NCI-H2107 treated with DMSO at 0.1 percent for 48 hours (cell line): ENCODE results near the gene MESP2.

Source experiments
- DNase-seq: peaks from one replicate; lab custom pipeline; 2025; ENCODE audit not compliant: unreplicated experiment; lab: John Stamatoyannopoulos, UW

The MESP2 gene

DNA sequence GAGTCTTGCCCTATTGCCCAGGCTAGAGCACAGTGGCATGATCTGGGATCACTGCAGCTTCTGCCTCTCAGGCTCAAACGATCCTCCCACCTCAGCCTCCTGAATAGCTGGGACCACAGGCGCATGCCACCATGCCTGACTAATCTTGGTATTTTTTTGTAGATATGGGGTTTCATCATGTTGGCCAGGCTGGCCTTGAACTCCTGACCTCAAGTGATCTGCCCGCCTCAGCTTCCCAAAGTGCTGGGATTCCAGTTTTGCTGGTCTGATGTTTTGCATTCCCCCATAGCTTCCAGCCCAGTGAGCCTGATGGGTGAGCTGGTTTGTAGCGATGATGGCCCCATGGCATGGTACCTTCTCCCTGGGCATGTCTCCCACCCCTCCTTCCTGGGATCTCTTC lies 20.4 kb upstream of the MESP2 start:
- DNase-seq, result no peak

DNA sequence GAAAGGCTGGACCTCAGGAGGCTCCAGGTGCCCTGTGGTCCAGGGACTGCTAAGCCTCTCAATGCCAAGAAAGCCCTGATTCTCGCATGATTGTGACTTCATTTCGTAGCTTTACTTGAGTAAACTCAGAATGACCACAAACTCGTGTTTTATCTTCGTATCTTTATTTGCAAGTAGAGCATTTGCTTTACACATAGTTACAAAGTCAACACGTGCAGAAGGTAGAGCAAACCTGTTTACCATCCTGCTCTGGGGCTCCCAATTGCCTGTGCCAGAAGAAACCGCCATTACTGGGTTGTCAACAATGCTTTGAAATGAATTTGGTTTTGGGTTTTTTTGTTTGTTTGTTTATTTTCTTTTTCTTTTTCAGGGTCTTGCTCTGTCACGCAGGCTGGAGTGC lies 19.2 kb upstream of the MESP2 start:
- no peak for DNase-seq

DNA sequence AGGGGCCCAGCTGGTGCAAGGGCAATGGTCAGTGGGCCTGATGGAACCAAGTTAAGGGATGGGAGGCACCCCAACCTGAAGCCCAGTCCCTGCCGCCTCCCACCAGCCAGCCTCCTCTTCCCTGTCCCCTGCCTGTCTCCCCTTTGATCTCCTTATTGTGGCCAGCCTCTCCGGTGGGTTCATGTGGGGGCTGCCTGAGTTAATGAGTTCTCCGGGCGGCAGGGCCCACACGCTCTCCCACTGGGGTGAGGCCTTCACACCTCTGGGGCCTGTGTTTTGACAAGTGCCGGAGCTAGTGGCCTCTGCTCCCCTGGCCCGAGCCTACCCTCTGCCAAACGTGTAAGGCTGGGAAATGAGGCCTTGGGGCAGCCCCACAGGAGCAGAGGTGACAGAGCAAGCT lies 17.8 kb upstream of the MESP2 start:
- DNase-seq, result no peak

DNA sequence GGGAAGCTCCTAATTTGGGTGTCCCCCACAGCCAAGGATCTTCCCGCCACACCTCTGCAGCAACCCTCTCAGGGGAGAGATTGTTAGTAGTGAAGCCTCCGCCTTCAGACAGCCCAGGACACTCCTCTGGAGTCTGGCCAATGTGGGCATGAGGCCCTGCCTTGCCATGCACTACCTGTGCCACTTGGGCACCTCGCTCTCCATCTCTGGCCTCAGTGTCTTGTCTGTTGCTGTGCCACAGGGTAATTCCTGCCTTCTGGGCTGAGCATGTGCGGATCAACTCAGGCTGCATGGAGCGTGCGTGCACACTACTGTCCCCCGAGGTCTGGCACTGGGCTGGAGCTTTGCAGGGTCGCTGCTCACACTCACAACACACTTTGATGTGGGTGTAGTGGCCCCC lies 17.2 kb upstream of the MESP2 start:
- DNase-seq, result no peak

DNA sequence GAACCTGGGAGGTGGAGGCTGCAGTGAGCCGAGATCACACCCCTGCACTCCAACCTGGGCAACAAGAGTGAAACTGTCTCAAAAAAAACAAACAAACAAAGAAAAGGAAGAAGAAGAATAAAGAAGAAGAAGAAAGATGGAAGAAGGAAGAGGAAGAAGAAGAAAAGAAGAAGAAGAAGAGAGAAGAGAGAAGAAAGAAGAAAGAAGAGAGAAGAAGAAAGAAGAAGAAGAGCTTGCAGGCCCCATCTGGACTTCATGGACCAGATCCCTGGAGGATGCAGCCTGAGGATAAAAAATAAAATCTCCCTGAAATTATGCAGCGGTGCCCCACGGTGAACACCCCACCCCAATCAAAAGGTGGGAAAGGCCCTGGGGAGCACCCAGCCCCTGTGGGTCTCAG lies 16.3 kb upstream of the MESP2 start:
- DNase-seq, result no peak

DNA sequence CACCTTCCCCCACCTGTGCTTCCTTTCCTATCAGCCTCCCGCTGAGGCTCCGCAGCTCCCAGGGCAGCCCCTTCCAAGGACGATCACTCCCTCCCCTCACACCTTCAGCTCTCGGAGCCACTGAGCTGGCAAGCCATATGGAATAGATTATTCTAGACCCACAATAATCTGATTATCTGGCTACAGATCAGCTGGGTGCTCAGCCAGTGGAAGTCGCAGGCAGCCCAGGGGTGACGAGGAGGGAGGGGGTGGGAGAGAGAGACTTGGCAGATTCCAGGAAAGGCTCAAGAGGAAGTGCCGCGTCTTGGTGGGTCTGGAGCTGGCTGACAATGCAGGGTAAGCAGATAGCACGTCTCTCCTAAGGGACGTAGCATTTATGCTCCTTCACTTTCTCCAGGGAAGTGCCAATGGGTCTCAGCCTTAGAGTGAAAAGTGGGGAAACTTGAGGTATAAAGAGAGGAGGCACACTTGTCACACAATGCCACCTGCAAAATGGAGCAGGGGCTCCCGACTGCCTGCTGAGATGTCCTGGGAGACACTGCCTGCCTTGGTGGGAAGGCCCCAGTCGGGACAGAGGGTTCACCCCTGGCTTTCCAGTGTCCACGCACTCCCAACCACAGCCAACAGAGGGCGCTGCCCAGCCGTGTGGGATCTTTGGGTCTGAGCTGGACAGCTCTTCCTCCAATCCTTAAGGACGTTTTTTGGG lies 15.7 kb upstream of the MESP2 start:
- no peak for DNase-seq

DNA sequence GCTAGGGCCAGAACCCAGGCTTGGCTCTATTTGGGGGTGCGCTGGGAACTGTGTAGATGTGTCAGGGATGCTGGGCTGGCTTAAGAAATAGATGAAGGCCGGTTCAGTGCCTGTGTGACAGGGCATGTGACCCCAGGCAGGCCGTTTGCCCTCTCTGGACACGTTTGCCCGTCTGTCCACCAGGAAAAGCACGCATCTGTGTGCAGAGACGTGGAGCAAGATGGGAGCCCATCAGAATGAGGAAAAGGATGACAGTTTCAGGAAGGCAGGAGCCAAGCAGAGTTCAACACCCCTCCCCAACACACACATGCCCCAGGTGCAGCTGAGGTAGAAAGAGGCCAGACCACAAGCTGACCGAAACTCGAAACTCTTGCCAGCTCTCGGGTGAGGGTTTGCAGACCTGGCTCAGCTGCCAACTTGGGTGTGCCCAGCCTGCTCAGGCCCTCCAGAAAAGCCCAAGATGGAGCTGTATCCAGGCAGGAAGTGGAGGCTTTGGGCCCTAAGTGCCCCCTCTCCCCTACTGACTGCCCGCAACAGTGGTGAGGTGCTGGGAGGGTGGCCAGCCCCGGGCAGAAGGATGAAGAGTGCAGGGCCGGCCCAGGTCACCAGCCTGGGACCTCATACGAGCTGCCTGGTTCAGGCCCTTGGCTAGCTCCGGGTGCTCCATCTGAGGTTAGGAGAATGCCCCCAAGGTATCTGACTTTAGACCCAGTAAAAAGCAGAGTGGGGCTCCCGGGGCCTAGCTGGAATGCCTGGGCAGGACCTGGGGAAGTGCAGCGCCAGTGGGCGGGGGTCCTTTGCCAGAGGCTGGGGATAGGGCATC lies 14.9 kb upstream of the MESP2 start:
- no peak for DNase-seq

DNA sequence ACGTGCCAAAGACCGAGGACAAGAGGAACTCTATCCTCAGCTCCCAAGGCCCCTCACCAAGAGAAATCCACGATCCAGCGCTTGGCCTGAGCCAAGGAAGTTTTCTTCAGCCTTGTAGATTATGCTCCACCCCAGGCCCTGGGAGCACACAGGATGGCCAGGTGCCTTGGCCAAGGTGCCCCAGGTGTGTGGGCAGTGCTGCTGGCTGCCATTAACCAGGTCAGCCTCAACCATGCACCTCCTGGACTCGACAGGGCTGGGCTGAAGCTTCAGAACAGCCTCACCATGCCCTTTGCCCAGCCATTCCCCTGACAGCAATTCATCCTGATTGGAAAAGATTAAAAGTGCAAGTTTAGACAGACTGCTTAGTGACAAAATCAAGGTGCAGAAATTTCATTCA lies 14.2 kb upstream of the MESP2 start:
- no peak for DNase-seq

DNA sequence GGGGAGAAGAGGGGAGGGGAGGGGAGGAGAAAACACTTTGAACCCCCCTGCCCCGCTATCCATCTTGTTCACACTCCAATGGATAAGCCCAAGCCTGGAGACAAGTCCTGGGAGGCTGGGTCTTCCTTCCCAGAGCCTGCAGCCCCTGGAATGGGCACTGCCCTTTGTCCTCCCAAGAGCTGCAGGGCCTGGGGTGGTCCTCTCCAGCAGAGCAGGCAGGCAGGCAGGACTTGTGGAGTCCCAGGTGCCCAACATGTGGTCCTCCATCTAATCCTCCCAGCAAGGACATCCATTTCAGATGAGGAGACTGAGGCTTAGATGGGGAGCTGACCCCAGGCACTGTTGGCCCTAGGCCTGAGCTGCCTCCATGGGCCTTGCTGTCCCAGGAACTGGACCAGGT lies 10.4 kb upstream of the MESP2 start:
- no peak for DNase-seq

DNA sequence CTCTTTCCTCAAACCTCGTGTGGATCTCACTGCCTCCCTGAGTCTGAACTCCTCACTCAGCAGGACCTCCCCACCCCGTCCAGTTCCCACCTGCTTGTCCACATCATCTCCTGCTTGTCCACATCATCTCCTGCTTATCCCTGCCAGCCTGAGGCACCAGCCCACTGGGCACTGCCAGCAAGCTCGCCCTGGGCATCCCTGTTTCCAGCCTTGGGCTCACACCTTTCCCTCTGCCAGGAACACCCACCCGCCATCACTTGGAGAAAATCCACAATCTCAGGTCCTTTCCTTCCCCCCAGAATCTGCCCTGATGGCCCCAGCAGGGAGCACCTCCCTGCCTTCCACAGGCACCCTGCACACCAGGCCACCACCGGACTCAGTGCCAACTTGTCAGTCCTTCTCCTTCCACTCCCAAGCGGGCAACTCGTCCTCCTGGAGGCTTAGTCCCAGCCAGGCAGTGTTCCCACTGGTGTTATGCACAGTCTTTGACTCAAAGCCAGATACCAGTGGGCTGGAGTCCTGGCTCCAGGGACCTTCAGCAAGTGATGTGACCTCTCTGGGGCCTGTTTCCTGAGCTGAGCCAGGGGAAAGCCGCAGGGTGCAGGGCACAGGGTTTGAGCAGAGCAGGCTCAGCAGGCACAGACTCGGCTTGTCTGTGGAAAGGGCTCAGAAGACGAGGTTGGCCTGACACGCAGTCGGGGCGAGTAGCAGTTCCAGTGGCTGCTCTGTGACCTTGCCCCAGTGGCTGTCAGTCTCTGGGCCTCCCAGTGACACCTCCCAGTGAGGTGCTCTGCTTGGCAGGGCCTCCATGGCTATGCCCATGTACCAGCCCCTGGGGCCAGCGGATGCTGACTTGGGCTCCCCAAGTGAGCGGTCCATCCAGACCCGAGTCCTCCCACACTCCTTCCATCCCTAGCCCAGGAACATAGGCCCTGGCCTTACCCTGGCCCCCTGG lies 9.5 kb upstream of the MESP2 start:
- DNase-seq, result no peak

DNA sequence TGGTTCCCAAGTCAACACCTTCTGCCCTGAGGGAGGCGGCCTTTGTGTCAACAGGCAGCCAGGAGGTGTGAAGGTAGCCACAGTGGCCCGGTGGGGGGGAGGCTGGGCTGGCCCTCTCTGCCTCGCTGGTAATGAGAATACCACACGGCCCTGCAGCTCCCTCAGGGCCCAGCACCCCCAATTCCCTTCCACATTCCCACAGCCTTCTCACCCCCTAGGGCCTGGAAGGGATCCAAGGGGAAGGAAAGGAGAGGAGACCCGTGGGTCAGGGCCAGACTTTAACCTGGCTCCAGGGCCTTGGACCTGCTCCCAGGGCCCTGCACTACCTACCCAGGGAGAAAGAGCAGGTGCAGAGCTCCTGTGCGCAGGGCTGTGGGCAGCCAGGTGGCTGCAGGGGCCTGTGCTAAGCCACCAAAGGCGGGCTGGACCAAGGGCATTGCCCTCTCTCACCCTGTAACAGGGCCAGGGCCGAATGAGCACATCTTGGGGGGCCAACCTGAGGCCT lies 8.7 kb upstream of the MESP2 start:
- DNase-seq, result no peak

DNA sequence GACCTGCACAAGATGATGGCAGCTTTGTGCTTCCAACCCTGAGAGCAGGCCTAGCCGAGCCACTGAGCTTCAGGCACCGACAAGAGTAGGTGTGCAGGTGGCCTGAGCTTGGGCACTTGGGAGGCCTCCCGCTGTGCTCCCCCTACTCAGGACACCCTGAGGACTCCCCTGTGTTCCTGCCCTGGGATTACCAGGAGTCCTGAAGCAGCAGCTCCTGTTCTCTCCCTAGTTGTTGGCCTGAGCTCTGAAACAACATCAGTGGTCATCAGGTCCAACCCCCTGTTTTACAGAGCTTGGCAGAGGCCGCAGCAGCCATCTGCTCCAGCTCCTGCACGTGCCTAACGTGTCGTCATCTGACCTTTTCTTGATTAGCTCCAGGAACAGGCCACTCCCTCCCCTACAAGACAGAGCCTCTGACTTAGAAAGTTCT lies 8.0 kb upstream of the MESP2 start:
- DNase-seq, result no peak

DNA sequence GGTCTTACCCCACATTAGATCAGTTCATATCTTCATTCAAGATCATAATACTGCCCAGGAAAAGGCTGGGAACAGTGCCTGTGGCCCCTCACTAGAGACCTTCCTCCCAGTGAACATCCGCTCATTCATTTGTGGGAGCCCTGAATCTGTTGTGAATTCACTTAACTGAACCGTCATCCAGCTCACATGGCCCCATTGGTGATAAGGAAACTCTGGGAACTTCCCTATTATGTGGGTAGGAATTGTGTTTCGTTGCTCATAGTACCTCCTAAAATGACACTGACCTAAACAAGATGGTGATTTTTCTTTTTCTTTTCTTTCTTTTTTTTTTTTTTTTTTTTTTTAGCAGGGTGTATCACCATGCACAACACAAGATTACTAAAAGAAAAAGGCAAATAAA lies 6.8 kb upstream of the MESP2 start:
- DNase-seq, result no peak

DNA sequence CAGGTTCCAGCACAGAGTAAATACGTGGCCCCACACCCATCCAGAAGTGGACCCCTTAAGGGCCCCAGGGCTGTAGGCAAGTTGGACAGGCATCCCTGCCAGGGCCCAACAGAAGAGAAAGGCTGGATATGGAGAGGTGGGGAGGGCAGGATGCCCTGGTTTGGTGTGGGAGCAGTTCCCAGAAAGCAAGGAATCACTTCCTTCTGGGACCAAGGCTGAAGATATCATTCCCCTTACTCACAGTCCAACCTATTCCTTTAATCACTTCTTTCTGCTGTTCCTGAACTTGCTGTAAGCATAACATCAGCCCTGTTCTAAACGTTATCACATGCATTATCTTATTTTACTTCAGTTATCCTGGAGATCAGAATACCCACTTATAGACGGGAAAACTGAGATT lies 6.1 kb upstream of the MESP2 start:
- no peak for DNase-seq

DNA sequence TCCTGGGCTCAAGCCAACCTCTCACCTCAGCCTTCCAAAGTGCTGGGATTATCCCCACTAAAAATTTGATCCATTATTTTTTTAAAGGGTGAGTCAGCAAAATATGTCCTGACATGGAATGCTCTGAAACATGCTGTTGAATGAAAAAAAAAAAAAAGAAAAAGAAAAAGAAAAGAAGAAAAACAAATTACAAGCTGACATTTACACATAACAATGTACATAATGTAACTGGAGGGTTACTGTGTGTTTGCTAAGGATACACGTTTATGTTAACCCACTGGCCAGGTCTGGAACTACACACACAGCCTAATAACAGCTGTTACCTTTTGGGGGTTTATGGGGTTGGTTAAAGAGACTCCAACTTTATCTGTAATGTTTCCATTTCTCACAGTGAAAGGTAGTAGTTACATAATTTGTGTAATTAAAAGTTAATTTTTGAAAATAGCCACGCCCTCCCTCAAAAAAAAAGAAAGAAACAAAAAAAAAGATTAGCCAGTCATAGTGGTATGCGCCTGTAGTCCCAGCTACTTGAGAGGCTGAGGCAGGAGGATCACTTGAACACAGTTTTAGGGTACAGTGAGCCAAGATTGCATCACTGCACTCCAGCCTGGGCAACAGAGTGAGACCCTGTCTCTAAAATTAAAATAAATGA lies 3.1 kb upstream of the MESP2 start:
- DNase-seq, result no peak

DNA sequence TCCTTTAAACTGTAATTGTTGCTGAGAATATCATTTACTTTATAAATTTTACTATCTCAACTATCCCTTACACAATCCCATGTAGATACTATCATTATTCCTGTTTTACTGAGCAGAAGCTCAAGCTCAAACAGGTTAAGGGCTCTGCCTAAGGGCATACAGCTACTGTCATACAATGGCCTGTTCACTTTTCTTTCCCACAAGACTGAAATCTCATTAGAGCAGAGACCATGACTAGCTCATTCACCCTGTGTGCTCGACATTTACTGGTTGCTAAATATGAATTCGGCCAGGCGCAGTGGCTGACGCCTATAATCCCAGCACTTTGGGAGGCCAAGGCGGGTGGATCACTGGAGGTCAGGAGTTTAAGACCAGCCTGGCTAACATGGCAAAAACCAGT lies 1.6 kb upstream of the MESP2 start:
- no peak for DNase-seq

DNA sequence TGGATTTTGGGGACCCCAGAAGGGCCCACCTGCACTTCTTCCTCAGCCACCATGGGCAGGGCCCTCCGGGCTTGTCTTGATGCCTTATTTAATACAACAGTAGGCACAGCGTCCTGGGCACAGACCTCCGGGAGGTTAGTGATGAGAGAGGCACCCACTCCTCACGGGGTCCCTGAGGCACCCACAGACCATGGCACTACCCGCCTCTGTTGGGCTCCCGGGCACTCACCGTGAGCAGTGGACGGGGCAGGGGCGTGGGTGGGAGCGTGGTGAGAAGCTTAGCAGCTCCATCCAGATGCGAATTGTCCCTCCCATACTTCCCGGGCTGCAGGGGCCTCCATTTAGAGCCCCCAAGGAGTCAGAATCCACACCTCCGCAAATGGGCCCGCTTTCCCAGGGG lies 317 bp upstream of the MESP2 start:
- no peak for DNase-seq

DNA sequence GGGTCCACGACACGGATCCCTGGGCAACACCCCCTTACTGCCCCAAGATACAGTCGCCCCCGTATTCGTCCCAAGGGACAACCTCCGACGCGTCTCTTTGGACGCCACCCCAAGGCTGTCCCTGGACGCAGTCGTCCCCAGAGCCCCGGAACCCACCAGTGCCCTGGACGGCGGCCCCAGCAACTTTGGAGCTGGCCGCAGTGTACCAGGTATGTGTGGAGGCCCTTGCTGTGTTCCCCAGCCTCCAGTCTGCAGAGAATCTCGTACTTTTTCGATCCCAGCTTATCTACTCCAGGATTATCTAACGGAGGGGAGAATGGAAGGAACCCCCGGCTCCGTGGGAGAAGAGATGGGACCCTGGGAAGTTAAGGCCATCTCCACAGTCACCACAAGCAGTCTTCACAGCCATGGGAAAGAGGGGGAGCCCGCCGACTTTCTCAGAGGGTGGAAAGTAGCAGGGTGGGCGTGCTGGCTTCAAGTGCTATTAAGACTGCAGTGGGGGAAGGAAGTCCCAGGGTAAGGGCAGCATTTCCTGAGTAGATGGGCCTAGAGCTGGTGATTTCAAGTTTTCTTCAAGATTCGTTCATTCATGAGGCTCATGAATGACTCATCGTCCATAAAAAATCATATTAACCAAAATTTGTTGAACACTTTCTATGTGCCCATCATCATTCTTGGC lies 1.1 kb downstream of the MESP2 start:
- no peak for DNase-seq

DNA sequence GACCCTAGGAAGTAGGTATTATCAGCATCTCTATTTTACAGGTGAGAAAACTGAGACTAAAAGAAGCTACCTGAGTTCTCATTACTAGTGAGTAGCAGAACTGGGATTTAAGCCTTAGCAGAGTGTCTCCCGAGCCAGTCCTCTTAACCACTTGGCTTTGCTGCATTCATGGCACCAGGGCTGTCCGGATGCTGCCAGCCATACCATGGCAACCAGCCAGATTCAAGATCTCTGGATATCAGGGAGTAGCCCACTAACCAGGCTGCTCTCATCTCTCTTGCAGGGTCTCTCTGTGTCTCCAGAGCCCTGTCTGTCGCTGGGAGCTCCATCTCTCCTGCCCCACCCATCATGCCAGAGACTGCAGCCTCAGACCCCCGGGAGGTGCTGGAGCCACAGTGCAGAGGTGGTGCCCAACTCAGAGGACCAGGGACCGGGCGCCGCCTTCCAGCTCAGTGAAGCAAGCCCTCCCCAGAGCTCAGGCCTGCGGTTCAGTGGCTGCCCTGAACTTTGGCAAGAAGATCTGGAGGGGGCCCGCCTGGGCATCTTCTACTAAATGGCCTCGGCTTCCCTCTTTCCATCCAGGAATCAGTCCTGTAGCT lies 1.7 kb downstream of the MESP2 start:
- no peak for DNase-seq

DNA sequence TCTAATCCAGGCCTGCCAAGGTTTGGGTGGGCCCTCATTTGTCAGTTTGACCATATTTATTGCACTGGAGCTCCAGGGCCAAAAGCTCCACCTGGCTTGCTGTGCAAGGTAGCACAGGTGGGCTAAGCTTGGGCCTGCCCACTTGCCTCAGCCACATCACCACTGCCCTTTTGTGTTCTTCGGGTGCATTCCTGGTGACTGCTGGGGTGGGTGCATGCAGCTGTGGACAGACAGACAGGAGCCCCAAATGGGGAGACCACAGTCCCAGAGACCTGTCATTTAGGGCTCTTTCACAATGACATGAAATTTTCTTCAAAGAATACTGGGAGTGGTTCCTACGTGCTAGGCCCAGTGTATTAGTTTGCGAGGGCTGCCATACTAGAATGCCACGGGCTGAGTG lies 2.7 kb downstream of the MESP2 start:
- DNase-seq, result no peak
